Measurements from ENCODE around the gene PID1. TPM values are rescaled to one million over a fixed set of nuclear protein-coding genes. Genes with fewer than 3 reads are reported as not detected.

Gene PID1
- total and polyA plus RNA-seq, 10 donors: 3.2 to 30.0 (median 14.7) TPM

- 80 to 88% (median 87%) methylated on average over 4 of the region's 4 CpGs for WGBS, 5 donors
- Histone ChIP-seq H3K4me3 (no peak overlapping the region), H3K9me3 (peaks cover 0 to 19% (median 4%) of the 10 kb centered on the region in 8 donors), H3K27ac (no peak overlapping the region), H3K27me3 (replicated peaks in 1 of 7) (no peaks in the 10 kb centered on the region), H3K36me3 (no peaks in the 10 kb centered on the region), H3K4me1 (no peaks in the 10 kb centered on the region)
- intact Hi-C loops (cut with DNase I; ENCODE audit: low total_unique reads): no loop called here
- DNase-seq: no peak
- TF ChIP-seq CTCF (IDR thresholded peaks at IDR 0.05 in 8 of 11, conservative IDR thresholded peaks at IDR 0.05 in 3 of 11): no peak
- no peak for TF ChIP-seq POLR2AphosphoS5 (IDR thresholded peaks at IDR 0.05)
- TF ChIP-seq POLR2A (IDR thresholded peaks at IDR 0.05): no peak
Measured at GRCh38 chr2:229057976-229058553, 213.0 kb downstream of the PID1 start.

GRCh38 chr2:229054311-229054710, 216.8 kb downstream of the PID1 start:
- H3K9me3 ChIP-seq: no peaks in the 10 kb centered on the region
- no peak for DNase-seq
- no peak overlapping the region for H3K27ac ChIP-seq
- TF ChIP-seq POLR2AphosphoS5 (IDR thresholded peaks at IDR 0.05) (no peak), CTCF (IDR thresholded peaks at IDR 0.05 in 8 of 11, conservative IDR thresholded peaks at IDR 0.05 in 3 of 11) (no peak), POLR2A (IDR thresholded peaks at IDR 0.05) (no peak)
- no peaks in the 10 kb centered on the region for H3K36me3 ChIP-seq
- WGBS, 5 donors: 70 to 88% (median 81%) methylated on average over 5 of the region's 5 CpGs
- no peaks in the 10 kb centered on the region for H3K4me1 ChIP-seq
- no peak overlapping the region for H3K4me3 ChIP-seq
- intact Hi-C loops (cut with DNase I; ENCODE audit: low total_unique reads): no loop called here
- no peaks in the 10 kb centered on the region for H3K27me3 ChIP-seq (replicated peaks in 1 of 7)

- no peak overlapping the region for H3K27ac ChIP-seq
- intact Hi-C loops (cut with DNase I; ENCODE audit: low total_unique reads): no loop called here
- no peak for DNase-seq
- no peaks in the 10 kb centered on the region for H3K36me3 ChIP-seq
- 71 to 84% (median 76%) methylated on average over 2 of the region's 2 CpGs for WGBS, 5 donors
- TF ChIP-seq POLR2AphosphoS5 (IDR thresholded peaks at IDR 0.05) (no peak), CTCF (IDR thresholded peaks at IDR 0.05 in 8 of 11, conservative IDR thresholded peaks at IDR 0.05 in 3 of 11) (no peak)
- H3K27me3 ChIP-seq (replicated peaks in 1 of 7): no peaks in the 10 kb centered on the region
- H3K4me3 ChIP-seq: no peak overlapping the region
- H3K9me3 ChIP-seq: no peaks in the 10 kb centered on the region
- no peaks in the 10 kb centered on the region for H3K4me1 ChIP-seq
Measured at GRCh38 chr2:229051798-229052197, 219.3 kb downstream of the PID1 start.

- no peaks in the 10 kb centered on the region for H3K36me3 ChIP-seq
- no peak overlapping the region for H3K27ac ChIP-seq
- WGBS, 5 donors: 91 to 96% (median 92%) methylated on average over 5 of the region's 5 CpGs
- intact Hi-C loops (cut with DNase I; ENCODE audit: low total_unique reads): no loop called here
- no peak for TF ChIP-seq CTCF (IDR thresholded peaks at IDR 0.05 in 8 of 11, conservative IDR thresholded peaks at IDR 0.05 in 3 of 11)
- no peak for TF ChIP-seq POLR2AphosphoS5 (IDR thresholded peaks at IDR 0.05)
- no peak for TF ChIP-seq POLR2A (IDR thresholded peaks at IDR 0.05)
- H3K4me1 ChIP-seq: no peaks in the 10 kb centered on the region
- DNase-seq: no peak
- H3K4me3 ChIP-seq: no peak overlapping the region
- no peaks in the 10 kb centered on the region for H3K9me3 ChIP-seq
- no peaks in the 10 kb centered on the region for H3K27me3 ChIP-seq (replicated peaks in 1 of 7)
Measured at GRCh38 chr2:229050133-229050532, 221.0 kb downstream of the PID1 start.
